ENCODE measurements around the gene LINGO4. TPM values are rescaled to one million over a fixed set of nuclear protein-coding genes. Genes with fewer than 3 reads are reported as not detected.

Gene LINGO4
- total RNA-seq (2021), result not detected in 3 replicates
- not detected for Bru-seq, nascent RNA
- long read RNA-seq, experiment 1, result 0 reads
- long read RNA-seq, experiment 2, result 0 reads
- long read RNA-seq, experiment 3, result 0 reads

- Mint-ChIP-seq H3K9me3 (no peaks in the 10 kb centered on the region), H3K27ac (no peak within 1 kb of the TSS), H3K4me1 (peaks cover 11% of the 10 kb centered on the region), H3K27me3 (ENCODE audit: low read depth) (peaks cover 4% of the 10 kb centered on the region), H3K4me3 (no peak within 1 kb of the TSS), H3K36me3 (no peaks in the 10 kb centered on the region)
- DNase-seq (ENCODE audit: low spot score) (no peak), ATAC-seq (no peak)
- TF ChIP-seq ZBTB43 (CRISPR knock-in tag; IDR thresholded peaks at IDR 0.05), result no peak
- TF ChIP-seq ZNF263 (CRISPR knock-in tag; IDR thresholded peaks at IDR 0.05; ENCODE audit: low read depth), result no peak
- no peak for TF ChIP-seq ZNF317 (CRISPR knock-in tag; IDR thresholded peaks at IDR 0.05; ENCODE audit: borderline replicate concordance, low read depth)
- TF ChIP-seq NFE2L1 (CRISPR knock-in tag; IDR thresholded peaks at IDR 0.05), result no peak
- TF ChIP-seq FOXP1 (CRISPR knock-in tag; IDR thresholded peaks at IDR 0.05; ENCODE audit: borderline replicate concordance), result no peak
- no peak for TF ChIP-seq AR (CRISPR knock-in tag; IDR thresholded peaks at IDR 0.05)
- TF ChIP-seq HMGXB4 (CRISPR knock-in tag; IDR thresholded peaks at IDR 0.05), result no peak
- no peak for TF ChIP-seq KAT7 (CRISPR knock-in tag; IDR thresholded peaks at IDR 0.05; ENCODE audit: borderline replicate concordance)
- no peak for TF ChIP-seq SOX15 (CRISPR knock-in tag; IDR thresholded peaks at IDR 0.05)
- no peak for TF ChIP-seq ELF4 (CRISPR knock-in tag; IDR thresholded peaks at IDR 0.05; ENCODE audit: low read depth)
- TF ChIP-seq SMAD4 (CRISPR knock-in tag; IDR thresholded peaks at IDR 0.05), result no peak
- no peak for TF ChIP-seq GABPB1 (CRISPR knock-in tag; IDR thresholded peaks at IDR 0.05)
- no peak for TF ChIP-seq ERG (CRISPR knock-in tag; IDR thresholded peaks at IDR 0.05)
- no peak for TF ChIP-seq FOXP4 (CRISPR knock-in tag; IDR thresholded peaks at IDR 0.05)
- no peak for TF ChIP-seq ZNF512 (CRISPR knock-in tag; IDR thresholded peaks at IDR 0.05; ENCODE audit: borderline replicate concordance)
- TF ChIP-seq USF1 (CRISPR knock-in tag; IDR thresholded peaks at IDR 0.05), result no peak
- no peak for TF ChIP-seq PRDM15 (CRISPR knock-in tag; IDR thresholded peaks at IDR 0.05)
- POLR2A ChIA-PET, result no interaction called here
- CTCF ChIA-PET, result no interaction called here
Measured at GRCh38 chr1:151805066-151805820, at the start of gene LINGO4. Gene LINGO4, minus strand, starts transcription at chr1:151805419. Its CDS starts 2,715 bp downstream, at chr1:151802704.
